HG02884 (cell line): Measurements from ENCODE around the gene CLDN19.
"Not testable (repeated sequence)": the region's sequence is repeated elsewhere in the genome, so short reads cannot be mapped to it uniquely, and the experiment has no call there.

Experiments used
- ATAC-seq: cut with Tn5 transposase; IDR thresholded peaks from one replicate; pipeline ENCODE4 v1.9.1; 2021; ENCODE audit warnings: mild to moderate bottlenecking, moderate library complexity; ENCODE audit not compliant: unreplicated experiment

CLDN19 gene

DNA sequence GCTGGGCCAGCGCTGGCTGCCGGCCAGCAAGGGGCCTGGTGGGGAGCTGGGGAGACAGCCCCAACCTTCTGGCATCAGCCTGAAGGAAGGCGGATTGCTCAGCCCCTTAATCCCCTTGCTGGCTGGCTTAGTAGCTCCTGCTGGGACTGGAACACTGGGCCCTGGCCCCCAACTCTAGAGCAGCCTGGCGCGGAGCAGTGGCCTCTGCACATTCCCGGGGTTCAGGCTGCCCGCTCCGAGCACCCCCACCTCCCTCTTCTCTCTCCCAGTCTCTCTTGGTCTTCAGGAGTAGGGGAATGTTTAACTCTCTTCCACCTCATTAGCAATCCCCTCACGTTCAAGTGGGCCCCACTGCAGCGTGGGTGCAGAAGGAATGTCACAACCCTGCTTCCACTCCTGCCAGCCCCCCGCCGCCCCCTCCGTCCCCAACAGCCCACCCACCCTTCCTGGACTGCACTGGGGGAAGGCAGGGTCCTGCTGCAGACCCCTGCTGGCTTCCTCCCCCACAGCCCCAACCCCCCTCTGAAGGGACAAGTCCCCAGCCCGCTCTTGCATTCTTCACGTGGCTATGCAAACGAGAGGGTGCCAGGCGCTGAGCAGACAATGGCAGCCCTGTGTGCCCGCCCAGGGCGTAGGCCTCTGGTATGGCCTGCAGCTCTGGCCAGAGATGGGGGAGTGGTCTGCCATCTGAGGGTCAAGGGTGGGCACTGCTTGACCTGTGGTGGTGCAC, 980 bp upstream of the CLDN19 start:
- ATAC-seq = no peak

DNA sequence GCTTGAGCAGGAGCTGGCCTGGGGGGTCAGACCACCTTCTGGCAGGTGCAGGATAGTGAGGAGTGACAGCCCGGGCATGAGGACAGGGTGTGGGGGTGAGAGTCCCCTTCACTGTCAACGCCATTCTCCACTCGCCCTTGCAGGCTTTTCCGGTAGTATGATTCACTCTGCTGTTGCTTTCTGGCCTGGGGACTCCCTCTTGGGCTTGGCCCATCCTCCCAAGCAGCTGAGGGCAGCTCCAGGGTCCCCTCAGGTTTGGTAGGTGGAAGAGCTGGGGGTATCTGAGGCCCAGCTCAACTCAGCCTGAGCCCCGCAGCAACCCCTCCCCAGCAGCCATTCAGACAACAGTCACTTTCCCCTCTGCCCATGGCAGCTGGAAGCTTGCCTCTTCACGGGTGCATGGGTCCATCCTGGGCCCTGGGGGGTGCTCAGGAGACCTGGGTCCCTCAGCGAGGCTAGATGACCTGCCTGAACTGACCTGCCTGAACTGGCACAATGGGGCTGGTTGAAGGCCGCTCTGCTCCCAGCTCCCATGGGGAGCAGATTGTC, 1.3 kb downstream of the CLDN19 start:
- no peak for ATAC-seq

DNA sequence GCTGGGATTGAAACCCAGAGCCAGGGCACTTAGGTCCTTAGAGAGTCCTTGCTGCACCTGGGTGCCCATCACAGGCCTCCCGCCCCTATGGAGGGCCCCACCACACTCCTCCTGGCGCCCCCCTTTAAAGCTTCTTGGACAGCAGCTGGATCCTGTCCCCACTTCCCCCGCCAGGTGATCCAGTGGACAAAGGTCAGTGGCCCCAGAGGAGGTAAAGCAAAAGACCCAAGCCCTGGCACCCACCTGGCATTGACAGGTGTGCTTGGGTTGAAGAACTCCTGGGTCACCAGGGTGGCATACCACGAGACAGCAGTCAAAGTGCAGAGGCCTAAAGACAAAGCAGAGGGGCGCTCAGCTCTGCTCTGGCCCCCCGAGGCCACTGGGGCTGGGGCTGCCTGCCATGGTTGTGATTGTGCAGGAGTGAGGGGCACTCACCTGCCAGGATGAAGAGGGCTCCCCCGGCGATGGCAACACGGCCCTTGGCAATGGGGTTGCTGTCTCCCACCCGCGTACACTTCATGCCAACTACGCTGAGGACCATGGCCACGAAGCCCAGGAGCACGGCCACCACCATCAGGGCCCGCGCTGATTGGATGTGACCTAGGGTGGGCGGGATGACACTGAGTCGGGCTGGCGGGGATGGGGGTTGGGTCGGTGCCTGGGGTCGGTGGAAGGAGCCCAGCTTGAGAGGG, 1.9 kb downstream of the CLDN19 start:
- no peak for ATAC-seq

DNA sequence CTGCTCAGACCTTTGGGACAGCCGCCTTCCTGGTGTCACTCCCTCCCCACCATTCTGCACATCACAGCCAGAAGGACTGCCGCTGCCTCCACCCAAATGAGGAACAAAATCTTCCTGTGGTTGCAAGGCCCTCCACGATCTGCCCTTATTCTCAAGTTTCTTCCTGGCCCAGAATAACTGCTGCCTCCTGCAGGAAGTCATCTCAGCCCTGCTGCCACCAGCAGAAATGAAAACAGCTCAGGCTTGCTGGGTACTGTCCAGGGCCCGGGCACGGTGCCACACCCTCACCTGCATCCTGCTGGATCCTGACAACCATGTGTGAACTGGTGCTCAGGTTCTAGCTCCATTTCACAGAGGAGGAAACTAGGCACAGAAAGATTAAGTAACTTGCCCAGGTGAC, 2.8 kb downstream of the CLDN19 start:
- ATAC-seq = no peak

DNA sequence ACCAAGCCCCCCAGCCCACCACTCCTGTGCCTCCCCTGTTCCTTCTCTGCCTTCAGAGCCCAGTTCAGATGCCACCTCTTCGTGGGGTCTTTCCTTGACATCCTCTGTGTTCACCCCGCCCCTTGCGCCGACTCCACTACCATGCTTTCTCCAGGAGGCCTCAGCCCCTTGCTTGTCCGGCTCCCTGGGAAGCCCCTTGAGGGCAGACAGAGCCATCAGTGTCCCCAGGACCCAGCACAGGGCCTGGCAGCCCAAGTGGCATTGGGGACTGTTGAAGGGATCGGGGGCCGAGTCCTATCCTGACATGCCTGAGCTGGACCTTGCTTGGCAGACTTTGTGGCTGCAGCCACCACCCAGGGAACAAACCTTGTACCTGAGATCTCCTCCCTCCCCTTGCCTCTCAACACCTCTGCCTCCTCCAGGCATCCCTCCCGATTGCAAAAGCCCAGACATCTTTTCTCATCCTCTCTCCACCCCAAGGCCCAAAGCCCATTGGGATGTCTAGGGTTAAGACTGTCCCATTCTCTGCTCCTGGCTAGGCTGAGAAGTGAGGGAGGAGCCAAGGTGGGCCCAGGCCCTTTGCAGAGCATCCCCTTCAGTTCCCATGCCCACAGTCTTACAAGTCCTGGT, 3.4 kb downstream of the CLDN19 start:
- no peak for ATAC-seq

DNA sequence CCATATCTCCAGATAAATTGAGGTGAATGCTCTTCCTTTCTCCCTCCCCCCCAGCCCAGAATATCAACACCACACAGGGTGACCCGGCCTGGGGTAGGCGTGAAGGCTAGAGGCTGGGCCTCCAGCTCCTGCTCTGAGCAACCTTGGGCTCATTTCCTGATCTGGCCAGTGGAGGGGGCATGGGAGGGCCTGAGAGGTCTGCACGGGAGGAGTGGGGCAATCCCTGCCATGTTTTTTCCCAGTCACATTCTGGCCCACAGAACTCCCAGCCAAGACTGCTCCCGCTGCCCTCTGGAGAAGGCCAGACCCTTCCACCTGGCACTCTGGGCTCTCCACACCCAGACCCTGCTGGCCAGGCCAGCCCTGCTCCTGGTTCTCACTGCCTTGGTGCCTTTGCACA, 3.9 kb downstream of the CLDN19 start:
- no peak for ATAC-seq

DNA sequence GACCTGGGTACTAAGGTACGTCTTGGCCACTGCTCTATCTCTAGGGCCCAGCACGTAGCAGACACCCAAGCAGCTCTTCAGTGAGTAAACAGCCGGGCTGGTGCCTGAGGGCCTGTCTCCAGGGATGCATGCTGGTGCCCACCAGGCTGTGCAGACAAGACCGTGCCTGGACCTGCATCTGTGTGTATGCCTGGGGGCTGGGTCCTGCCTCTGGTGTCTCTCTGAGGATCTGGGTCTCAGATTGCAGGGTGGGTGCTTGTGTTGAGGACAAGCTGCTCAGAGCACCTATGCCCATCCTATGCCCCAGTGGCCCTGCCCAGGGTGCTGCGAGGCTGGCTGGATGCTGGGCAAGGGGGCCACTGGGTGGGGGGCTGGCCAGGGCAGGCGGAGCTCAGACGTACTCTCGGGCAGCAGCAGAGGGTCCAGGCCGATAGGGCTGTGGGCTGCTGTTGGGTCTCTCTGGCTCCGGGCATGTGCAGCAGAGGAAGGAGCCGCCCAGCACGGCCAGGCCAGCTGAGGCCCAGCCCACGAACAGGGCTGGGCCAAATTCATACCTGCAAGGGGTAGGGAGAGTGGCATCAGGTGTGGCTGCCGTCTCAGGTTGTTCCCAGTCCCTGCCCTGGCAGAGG, 4.4 kb downstream of the CLDN19 start:
- no peak for ATAC-seq

DNA sequence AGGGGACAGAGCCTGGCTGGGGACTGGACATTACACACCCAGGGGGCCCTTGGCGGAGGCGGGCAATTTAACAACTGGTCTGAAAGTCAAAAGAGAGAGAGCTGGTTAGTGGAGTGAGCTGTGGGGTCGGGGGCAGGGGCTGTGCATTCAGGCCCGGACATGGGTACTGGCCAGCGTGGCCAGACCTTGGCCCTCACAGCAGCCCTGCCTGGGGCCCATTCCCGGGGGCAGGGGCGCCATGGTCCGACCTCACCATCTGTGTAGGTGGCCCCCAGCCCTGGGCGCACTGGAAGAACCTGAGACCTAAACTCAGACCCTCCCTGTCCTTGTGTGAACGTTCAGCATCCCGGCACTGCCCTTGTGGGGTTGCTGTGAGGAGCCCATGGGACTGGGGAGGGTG, 5.0 kb downstream of the CLDN19 start:
- ATAC-seq = no peak

DNA sequence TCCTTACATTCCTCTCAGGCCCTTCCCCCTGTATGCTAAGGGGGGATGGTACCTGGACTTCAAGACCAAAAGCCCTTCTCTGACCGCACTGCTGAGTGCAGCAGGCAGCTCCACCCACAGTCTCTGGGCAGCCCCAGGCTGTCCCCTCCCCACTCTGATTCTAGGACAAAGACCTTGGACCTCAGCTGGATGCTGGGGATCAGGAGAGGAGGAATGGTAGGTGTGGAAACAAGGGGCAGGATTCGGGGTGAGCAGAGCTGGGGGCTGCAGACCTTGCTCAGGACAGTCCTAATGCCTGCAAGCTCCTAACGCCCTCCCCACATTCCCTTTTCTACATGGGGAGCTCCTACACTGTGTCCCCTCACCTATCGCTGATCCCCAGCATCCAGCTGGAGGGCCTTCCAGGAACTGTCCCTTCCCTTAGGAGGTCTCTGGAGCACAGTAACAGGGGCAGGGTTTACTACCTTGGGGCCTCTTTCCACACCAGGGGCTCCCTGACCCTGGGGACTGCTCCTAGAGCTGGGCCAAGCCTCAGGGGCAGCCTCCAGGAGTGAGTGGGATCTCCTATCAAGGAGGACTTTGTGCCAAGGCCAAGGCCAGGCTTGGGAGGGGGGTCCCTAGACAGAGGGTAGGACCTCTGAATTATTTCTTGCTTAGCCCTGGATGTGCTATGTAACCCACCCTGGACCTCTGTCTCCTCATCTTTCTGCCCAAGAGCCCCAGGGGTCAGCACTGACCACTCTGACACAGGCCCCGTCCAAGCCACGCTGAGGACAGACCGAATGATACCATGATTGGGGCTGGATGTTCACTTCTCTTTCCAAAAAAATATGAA, 5.6 kb downstream of the CLDN19 start:
- no peak for ATAC-seq

DNA sequence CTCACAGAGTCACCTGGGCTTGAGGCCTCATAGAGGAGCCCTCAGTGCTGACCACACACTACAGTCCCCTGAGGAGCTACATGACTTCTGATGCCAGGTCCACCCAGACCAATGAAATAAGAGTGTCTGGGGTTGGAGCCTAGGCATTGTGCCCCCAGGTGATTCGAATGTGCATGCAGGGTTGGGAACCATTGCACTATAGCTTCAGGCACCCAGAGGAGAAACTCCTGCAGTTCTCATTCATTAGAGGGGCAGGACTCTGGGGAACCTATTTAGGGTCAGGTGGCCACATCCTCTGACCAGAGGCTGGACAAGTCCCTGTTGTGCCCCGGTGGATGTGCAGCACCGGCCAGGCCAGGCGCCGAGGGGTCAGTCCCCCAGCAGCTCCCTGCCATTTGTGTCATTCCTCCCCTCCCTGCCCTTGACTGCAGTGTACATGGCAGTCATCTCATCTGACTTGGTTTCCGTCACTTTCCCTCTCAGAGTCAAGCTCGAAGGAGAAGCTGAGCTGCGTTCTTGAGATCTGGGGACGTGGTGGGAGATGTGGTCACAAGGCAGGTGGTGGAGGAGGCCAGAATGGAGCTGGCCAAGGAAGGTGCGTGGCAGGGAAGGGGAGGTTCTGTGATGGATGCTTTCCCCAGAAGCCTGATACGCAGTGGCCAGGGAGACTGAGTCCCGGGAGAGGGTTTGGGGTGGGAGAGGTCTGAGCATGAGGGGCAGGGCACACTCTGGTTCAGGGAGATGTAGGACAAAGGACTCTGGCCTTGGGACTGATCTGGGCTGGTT, 6.4 kb downstream of the CLDN19 start:
- ATAC-seq = no peak

DNA sequence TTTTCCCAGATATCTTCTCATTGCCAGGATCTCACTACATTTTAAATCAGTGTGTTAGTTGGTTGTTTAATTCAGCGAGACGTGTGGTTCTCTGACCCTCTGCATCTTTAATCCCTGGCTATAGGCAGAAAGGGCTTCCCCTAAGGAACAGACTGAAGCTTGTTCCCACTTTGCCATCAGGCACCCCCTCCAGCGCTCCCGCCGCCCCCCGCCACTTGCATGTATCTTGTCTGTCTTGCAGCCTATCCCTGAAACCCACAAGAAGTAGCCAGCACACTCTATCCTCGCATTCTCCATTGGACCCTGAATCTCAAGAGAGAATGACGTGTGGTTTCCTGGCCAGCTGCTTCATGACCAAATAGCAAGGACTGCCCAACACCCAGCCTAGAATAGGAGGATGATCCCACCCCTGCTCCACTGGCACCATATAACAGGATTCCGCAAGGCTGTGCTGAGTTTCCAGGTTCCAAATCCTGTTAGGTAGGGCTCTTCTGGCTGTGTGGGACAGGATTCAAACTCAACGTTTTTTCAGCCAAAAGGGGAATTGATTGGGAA, 7.8 kb downstream of the CLDN19 start:
- no peak for ATAC-seq

DNA sequence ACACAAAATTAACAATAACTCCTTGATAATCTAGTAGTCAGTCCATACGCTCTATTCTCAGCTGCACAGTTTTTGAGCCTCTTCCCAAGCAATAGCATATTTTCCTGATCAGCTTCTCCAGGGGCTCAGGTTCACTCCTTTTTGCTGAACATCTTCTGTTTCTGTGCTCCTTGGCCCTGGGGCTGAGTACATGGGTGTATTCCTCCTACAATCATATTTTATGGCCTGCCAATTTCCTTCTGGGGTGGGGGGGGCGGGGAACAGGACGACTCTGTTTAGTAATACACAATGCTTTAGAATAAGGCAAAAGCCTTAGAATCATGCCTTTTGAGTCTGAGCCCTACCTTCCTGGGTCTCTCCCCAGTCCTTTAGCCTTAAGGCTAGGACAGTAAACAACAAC, 8.5 kb downstream of the CLDN19 start:
- no peak for ATAC-seq

DNA sequence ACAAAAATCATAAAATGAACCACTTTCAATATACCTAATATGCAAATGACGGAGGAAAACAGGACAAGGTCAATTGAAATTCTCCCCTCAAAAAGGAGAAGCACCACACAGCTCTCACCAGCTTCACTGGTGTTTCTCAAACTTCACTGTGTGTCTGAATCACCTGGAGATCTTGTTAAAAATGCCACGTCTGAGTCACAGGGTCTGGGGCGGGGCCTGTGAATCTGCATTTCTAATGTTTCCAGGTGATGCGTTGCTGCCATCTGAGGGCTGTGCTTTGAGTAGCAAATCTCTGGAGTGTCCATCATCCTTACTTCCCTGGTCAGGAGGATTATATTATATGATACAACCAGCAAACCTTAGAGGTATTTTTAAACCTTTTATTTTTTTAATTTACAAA, 9.0 kb downstream of the CLDN19 start:
- no peak for ATAC-seq

DNA sequence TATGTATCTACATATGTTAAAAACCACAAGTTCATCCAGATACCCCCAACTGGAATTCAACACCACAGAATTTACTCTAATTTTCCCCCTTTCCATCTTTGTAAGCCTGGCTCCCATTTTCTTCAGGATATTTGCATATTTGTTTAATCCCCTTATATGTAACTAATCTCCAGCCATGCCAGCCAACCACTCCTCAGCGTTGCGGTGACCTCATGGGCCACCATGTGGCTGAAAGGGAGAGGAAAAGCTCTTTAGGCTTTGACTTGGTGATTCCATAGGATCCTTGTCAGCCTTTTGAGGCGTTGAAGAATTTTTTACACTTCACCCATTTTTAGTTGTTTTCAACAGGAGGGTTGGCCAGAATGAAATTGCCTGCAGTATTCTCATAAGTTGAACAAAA, 10.0 kb downstream of the CLDN19 start:
- no peak for ATAC-seq

DNA sequence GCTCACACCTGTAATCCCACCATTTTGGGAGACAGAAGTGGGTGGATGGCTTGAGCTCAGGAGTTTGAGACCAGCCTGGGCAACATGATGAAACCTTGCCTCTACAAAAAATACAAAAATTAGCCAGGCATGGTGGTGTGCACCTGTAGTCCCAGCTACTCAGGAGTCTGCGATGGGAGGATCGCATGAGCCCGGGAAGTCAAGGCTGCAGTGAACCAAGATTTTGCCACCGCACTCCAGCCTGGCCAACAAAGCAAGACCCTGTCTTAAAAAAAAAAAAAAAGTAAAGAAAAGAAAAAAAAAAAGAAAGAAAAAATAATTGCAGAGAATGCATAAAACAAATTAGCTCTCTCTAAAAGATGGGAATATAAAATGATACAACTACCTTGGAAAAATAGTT, 14.2 kb downstream of the CLDN19 start:
- ATAC-seq = not testable (repeated sequence)

DNA sequence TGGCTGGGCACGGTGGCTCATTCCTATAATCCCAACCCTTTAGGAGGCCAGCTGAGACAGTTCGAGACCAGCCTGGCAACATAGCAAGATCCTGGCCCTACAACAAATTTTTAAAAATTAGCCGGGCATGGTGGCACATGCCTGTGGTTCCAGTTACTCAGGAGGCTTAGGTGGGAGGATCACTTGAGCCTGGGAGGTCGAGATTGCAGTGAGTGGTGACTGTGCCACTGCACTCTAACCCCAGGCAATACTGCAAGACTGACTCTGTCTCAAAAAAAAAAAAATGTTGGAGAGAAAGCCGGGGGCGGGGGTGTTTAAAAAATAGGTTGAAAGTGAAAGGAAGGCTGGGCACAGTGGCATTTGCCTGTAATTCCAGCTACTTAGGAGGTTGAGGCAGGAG, 16.5 kb downstream of the CLDN19 start:
- ATAC-seq = no peak

DNA sequence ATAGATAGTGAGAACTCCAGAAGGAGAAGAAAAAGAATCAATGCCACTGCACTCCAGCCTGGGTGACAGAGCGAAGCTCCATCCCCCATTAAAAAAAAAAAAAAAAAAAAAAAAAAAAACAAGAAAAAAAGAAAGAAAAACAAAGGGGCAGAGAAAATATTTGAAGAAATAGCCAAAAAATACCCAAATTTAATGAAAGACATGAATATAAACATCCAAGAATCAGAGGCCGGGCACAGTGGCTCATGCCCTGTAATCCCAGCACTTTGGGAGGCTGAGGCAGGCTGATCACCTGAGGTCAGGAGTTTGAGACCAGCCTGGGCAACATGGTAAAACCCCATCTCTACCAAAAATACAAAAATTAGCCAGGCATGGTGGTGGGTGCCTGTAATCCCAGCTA, 17.6 kb downstream of the CLDN19 start:
- ATAC-seq = not testable (repeated sequence)

DNA sequence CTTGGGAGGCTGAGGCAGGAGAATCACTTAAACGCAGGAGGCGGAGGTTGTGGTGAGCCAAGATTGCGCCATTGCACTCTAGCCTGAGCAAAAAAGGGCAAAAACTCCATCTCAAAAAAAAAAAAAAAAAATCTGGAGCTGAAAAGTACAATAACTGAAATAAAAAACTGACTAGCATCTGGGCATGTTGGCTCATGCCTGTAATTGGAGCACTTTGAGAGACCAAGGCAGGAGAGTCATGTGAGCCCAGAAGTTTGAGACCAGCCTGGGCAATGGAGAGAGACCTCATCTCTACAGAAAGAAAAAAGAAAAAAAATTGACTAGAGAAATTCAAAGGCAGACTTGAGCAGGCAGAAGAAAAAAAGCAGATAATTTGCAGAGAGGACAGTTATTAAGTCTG, 18.1 kb downstream of the CLDN19 start:
- ATAC-seq = no peak

DNA sequence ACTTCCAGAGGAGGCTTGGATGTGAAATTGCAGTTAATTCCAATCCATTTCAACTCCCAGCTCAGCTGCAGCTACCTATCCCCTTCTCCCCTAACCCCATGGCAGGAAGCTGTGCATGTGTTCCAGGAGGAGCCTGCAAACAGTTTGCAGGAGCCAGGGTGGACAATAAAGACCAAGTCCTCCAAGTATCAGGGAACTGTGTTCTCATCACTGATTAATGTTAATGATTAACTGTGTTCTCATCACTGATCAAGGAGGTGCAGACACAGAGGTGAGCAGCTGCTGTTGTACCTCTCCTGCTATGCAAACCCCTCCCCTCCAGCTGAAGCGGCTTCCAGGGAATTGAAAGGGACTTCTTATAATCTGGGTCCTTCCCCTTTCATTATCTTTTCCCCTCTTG, 19.2 kb downstream of the CLDN19 start:
- ATAC-seq = no peak

DNA sequence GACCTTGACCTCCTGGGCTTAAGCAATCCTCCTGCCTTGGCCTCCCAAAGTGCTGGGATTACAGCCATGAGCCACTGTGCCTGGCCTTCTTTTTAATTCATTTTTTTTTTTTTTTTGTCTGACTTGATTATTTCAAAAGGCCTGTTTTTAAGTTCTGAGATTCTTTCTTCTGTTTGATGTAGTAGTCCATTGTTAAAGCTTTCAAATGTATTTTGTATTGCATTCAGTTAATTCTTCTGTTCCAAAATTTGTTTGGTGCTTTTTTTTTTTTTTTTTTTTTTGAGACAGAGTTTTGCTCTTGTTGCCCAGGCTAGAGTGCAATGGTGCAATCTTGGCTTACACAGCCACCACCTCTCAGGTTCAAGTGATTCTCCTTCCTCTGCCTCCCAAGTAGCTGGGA, 25.6 kb downstream of the CLDN19 start:
- ATAC-seq = not testable (repeated sequence)
